NCI-H510A (cell line): ENCODE data around the gene PACSIN1.

Experiments
- DNase-seq: peaks from one replicate; lab custom pipeline; 2025; lab: John Stamatoyannopoulos, UW

Gene PACSIN1

GRCh38 chr6:34544776-34545471, 79.0 kb downstream of the PACSIN1 start:
- DNase-seq, result no peak

- DNase-seq, result peak; percentile 82
Observed at GRCh38 chr6:34546551-34547321, 80.9 kb downstream of the PACSIN1 start.

- no peak for DNase-seq
Observed at GRCh38 chr6:34547701-34548644, 82.1 kb downstream of the PACSIN1 start.

GRCh38 chr6:34549026-34549803, 83.3 kb downstream of the PACSIN1 start:
- no peak for DNase-seq

- DNase-seq, result no peak
Observed at GRCh38 chr6:34549804-34550202, 83.9 kb downstream of the PACSIN1 start.

GRCh38 chr6:34551720-34552119, 85.8 kb downstream of the PACSIN1 start:
- no peak for DNase-seq

GRCh38 chr6:34552620-34553019, 86.7 kb downstream of the PACSIN1 start:
- DNase-seq, result no peak

GRCh38 chr6:34553146-34553545, 87.3 kb downstream of the PACSIN1 start:
- no peak for DNase-seq

GRCh38 chr6:34553750-34554149, 87.9 kb downstream of the PACSIN1 start:
- no peak for DNase-seq

GRCh38 chr6:34554291-34555006, 88.6 kb downstream of the PACSIN1 start:
- DNase-seq, result no peak

GRCh38 chr6:34555007-34555322, 89.1 kb downstream of the PACSIN1 start:
- DNase-seq, result no peak

- no peak for DNase-seq
Observed at GRCh38 chr6:34555328-34555727, 89.5 kb downstream of the PACSIN1 start.

GRCh38 chr6:34556031-34556471, 90.2 kb downstream of the PACSIN1 start, which contains the start of gene SPDEF:
SPDEF (minus strand) TSS chr6:34556329; CDS start chr6:34544455, 11,874 bp downstream.
- no peak for DNase-seq

- DNase-seq, result no peak
Observed at GRCh38 chr6:34556493-34556892, 90.6 kb downstream of the PACSIN1 start.

GRCh38 chr6:34557228-34557627, 91.4 kb downstream of the PACSIN1 start:
- DNase-seq, result no peak

- no peak for DNase-seq
Observed at GRCh38 chr6:34558172-34558714, 92.4 kb downstream of the PACSIN1 start.

- no peak for DNase-seq
Observed at GRCh38 chr6:34559651-34560365, 93.9 kb downstream of the PACSIN1 start.

- DNase-seq, result peak; percentile 57
Observed at GRCh38 chr6:34560366-34561226, 94.7 kb downstream of the PACSIN1 start.

- DNase-seq, result no peak
Observed at GRCh38 chr6:34561227-34561530, 95.3 kb downstream of the PACSIN1 start.
